ENCODE results near the gene ASPHD1. TPM values are rescaled to one million over a fixed set of nuclear protein-coding genes. Genes with fewer than 3 reads are reported as not detected.

ASPHD1 gene
- total RNA-seq, 1 experiment from 2014 or later = 24.4 TPM

DNA sequence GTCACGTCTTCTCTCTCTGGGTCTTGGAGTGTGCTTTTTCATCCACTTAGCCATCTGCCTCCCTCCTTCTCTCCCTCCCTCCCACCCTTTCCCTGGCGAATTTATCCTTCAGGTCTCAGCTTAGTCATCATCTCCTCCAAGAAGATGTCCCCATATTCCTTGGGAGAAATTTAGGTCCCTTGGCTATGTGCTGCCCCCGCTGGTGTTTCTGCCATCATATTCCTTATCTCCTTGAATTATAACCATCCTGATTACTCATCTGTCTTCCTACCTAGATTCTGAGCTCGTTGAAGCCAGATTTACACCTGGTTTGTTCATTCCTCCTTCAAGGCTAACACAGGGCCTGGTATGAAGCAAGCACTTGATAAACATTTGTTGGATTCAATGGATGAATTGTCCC is 5.9 kb upstream of the ASPHD1 start:
- Histone ChIP-seq H3K4me3 (ENCODE audit: insufficient read depth, low read depth, low read length) (no peak overlapping the region), H3K36me3 (replicated peaks; ENCODE audit: control insufficient read depth, insufficient read depth, low read length) (peaks cover 1% of the 10 kb centered on the region), H3K27me3 (ENCODE audit: control insufficient read depth, insufficient read depth, low read length) (no peaks in the 10 kb centered on the region)
- no peak for DNase-seq

DNA sequence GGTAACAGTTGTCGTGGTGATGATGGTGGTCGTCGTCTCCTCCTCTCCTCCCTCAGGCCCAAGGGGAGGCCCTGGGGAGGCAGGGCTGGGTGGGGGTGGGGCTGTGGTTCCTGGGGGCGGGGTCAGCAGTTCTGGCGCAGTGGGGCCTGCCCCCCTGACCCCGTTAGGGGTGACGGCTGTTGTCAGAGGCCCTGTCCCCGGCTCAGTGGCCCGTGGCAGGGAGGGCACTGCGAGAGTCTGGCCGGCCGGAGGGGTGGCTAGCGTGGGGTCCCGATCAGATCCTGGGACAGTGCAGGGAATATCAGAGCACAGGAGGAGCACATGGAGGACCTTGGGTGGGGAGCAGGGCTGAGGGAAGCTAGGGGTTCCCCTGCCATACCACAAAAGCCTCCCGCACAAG is 3.4 kb upstream of the ASPHD1 start:
- Histone ChIP-seq H3K27me3 (ENCODE audit: control insufficient read depth, insufficient read depth, low read length) (no peaks in the 10 kb centered on the region; the same call in 1 of the 2 replicates), H3K36me3 (replicated peaks; ENCODE audit: control insufficient read depth, insufficient read depth, low read length) (peaks cover 1% of the 10 kb centered on the region), H3K4me3 (ENCODE audit: insufficient read depth, low read depth, low read length) (no peak overlapping the region)
- DNase-seq = peak; percentile 61

DNA sequence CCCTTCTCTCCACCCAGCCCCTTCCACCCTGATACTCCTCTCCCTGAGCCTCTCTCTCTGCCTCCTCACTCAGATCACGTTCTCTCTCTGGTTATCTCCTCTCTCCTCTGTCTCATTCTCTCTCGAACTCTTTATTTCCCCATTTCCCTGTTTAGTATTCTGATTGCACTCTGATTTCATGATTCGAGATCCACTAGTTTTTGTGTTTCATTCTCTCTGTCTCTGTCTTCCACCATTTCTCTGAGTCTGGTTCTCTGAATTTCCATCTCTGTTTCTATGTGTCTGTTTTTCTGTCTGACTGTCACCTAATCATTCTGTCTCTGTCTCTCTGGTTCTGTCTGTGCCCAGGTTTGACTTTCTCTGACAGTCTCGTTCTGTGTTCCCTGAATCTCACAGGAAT is 3.0 kb upstream of the ASPHD1 start:
- no peak for DNase-seq
- Histone ChIP-seq H3K36me3 (replicated peaks; ENCODE audit: control insufficient read depth, insufficient read depth, low read length) (peaks cover 1% of the 10 kb centered on the region), H3K4me3 (ENCODE audit: insufficient read depth, low read depth, low read length) (no peak overlapping the region), H3K27me3 (ENCODE audit: control insufficient read depth, insufficient read depth, low read length) (no peaks in the 10 kb centered on the region; the same call in 1 of the 2 replicates)

DNA sequence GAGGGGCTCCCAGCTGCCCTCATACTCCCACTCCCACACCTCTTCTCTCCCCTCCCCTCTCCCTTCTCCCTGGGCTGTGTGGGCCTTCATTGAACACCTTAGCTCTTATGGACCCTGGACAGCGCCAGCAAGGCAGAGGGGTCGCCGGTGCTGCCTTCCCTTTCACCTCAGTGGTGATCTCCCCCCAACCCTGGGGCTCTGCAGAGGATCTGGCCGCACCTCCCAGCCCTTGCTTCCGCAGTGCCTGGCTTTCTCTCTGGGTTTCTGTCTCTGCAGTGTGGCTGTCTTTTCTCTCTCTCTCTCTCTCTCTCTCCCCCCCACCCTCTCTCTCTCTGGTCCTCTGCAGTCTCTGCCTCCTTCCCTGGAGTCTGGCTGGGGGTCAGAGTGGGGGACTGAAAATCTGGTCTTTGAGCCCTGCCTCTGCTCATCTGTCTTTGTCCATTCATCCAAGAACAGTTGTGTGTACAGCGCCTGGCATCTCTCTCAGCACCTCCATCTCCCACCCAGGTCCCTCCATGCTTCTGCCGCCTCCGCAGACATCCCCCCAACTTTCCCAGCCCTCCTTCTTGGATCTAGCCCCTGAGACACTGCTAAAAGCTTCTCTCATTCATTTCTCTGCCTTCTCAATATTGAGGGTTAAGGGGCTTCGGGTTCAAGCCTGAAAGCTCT is 2.0 kb upstream of the ASPHD1 start:
- peak overlapping the region; percentile 80 for H3K4me3 ChIP-seq (ENCODE audit: insufficient read depth, low read depth, low read length)
- peak; percentile 71 for DNase-seq
- H3K27me3 ChIP-seq (ENCODE audit: control insufficient read depth, insufficient read depth, low read length) = no peaks in the 10 kb centered on the region; the same call in 1 of the 2 replicates
- peaks cover 1% of the 10 kb centered on the region for H3K36me3 ChIP-seq (replicated peaks; ENCODE audit: control insufficient read depth, insufficient read depth, low read length)

DNA sequence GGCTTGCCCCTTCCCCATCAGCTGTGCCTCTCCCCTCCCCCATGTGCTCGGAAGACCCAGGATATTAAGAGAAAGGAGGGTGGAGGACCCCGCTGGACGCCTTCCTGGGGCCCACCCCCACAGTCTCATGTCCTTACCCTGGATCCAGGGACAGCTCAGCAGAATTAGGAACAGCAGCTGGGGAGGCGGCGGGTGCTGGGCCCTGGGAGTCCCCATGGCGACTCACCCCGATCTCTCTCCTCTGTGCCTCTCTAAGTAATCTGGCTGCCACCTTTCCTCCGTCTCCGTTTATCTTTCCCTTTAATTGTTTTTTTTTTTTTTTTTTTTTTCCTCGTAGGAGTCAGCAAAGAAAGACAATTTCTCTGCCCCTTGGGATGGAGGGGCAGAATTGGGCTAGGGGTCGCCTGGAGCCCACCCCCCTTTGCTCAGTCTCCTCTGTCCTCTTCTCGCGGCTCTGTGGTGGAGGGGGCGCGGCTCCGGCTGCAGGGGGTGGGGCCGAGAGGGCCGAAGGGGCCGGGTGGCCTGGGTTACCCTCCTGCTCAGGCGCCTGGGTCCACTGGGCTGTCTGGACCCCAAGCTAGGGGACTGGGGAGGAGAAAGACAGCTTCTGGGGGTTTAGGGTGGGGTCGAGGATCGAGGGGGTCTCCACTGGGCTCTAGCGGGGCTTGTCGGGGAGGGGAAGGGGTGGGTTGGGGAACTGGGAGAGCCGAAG is 1.3 kb upstream of the ASPHD1 start:
- Histone ChIP-seq H3K36me3 (replicated peaks; ENCODE audit: control insufficient read depth, insufficient read depth, low read length) (peaks cover 6% of the 10 kb centered on the region), H3K27me3 (ENCODE audit: control insufficient read depth, insufficient read depth, low read length) (no peaks in the 10 kb centered on the region; the same call in 1 of the 2 replicates), H3K4me3 (ENCODE audit: insufficient read depth, low read depth, low read length) (peak overlapping the region; percentile 80)
- peak; percentile 96 for DNase-seq

DNA sequence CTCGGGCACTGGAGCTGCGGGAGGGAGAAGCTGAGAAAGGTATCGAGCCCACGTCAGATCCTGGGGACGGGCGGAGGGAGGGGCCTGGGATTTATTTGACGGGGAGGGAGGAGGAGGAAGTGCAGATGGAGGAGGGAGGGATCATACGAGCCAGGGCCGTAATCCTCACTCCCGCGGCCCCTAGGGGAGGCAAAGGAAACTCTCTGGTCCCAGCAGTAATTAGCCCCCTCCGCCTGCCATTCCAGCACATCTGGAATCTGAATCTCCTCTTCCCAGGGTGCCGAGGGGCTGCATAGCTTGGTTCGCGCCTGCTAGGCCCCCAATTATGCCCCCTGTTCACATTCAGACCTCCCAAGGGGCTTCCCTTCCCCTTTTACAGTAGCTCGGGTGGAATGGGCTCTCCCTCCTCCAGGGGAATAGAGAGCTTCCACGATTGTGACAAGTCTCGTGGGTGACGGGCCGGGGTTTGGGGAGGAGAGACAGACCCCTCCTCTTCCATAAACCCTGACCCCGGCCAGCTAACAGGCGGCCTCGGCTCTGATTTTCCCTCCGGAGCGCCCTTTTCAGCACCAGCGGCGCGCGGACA is 679 bp upstream of the ASPHD1 start, which contains the start of gene SEZ6L2:
SEZ6L2 (minus strand) TSS at position 35 of the 586 bp plus-strand sequence. CDS start 531 bp downstream, outside the sequence.
- Histone ChIP-seq H3K4me3 (ENCODE audit: insufficient read depth, low read depth, low read length) (peak within 1 kb of the TSS; percentile 80), H3K27me3 (ENCODE audit: control insufficient read depth, insufficient read depth, low read length) (no peaks in the 10 kb centered on the region; the same call in 1 of the 2 replicates), H3K36me3 (replicated peaks; ENCODE audit: control insufficient read depth, insufficient read depth, low read length) (peaks cover 6% of the 10 kb centered on the region)
- peak; percentile 97 for DNase-seq

DNA sequence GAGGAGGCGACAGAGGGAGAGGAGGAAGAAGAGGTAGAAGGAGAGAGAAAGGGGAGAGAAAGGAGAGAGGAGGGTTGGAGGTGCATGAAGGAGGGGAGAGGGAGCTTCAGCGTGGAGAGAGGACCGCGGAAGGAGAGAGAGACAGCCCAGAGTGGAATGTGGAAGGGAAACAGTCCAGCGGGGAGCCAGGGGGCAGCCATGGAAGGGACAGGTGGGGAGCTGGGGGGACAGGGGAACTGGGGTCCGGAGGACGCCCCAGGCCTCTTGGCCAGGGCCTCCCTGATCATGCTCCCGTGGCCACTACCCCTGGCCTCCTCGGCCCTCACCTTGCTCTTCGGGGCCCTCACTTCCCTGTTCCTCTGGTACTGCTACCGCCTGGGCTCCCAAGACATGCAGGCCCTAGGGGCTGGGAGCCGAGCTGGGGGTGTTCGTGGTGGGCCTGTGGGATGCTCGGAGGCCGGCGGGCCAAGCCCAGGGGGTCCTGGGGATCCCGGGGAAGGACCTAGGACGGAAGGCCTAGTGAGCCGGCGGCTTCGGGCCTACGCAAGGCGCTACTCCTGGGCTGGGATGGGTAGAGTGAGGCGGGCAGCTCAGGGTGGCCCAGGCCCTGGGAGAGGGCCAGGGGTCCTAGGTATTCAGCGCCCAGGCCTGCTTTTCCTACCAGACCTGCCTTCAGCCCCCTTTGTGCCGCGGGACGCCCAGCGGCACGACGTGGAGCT is 759 bp downstream of the ASPHD1 start:
- H3K4me3 ChIP-seq (ENCODE audit: insufficient read depth, low read depth, low read length) = peak overlapping the region; percentile 80
- DNase-seq = peak; percentile 76
- H3K36me3 ChIP-seq (replicated peaks; ENCODE audit: control insufficient read depth, insufficient read depth, low read length) = peaks cover 8% of the 10 kb centered on the region
- H3K27me3 ChIP-seq (ENCODE audit: control insufficient read depth, insufficient read depth, low read length) = no peaks in the 10 kb centered on the region; the same call in 1 of the 2 replicates

DNA sequence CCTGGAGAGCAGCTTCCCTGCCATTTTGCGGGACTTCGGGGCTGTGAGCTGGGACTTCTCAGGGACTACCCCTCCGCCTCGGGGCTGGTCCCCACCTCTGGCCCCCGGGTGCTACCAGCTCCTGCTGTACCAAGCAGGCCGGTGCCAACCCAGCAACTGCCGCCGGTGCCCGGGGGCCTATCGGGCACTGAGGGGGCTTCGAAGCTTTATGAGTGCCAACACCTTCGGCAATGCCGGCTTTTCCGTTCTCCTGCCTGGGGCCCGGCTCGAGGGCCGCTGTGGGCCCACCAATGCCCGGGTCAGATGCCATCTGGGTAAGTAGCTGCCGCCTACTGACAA is 1.3 kb downstream of the ASPHD1 start:
- no peaks in the 10 kb centered on the region; the same call in 1 of the 2 replicates for H3K27me3 ChIP-seq (ENCODE audit: control insufficient read depth, insufficient read depth, low read length)
- no peak for DNase-seq
- H3K36me3 ChIP-seq (replicated peaks; ENCODE audit: control insufficient read depth, insufficient read depth, low read length) = peaks cover 8% of the 10 kb centered on the region
- peak overlapping the region; percentile 80 for H3K4me3 ChIP-seq (ENCODE audit: insufficient read depth, low read depth, low read length)

DNA sequence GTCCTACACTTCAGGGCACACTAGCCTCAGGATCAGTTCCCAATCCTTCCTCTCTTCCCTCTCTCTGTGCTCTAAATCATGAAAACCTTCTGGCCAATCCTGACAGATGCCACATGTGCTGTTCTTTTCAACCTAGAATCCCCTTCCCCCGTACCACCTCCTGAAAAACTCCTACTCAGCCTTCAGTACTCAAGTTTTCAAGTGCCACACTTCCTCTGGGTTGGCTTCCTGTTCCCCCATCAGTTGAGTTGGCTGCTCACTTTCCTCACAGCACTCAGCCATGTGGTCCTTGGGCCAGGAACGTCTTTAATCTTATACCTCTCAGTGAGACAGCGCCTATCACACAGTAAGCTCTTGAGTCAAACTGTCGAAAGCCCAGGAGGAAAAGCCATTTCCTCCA is 3.3 kb downstream of the ASPHD1 start:
- DNase-seq = no peak
- peaks cover 8% of the 10 kb centered on the region for H3K36me3 ChIP-seq (replicated peaks; ENCODE audit: control insufficient read depth, insufficient read depth, low read length)
- no peaks in the 10 kb centered on the region; the same call in 1 of the 2 replicates for H3K27me3 ChIP-seq (ENCODE audit: control insufficient read depth, insufficient read depth, low read length)
- no peak overlapping the region for H3K4me3 ChIP-seq (ENCODE audit: insufficient read depth, low read depth, low read length)

DNA sequence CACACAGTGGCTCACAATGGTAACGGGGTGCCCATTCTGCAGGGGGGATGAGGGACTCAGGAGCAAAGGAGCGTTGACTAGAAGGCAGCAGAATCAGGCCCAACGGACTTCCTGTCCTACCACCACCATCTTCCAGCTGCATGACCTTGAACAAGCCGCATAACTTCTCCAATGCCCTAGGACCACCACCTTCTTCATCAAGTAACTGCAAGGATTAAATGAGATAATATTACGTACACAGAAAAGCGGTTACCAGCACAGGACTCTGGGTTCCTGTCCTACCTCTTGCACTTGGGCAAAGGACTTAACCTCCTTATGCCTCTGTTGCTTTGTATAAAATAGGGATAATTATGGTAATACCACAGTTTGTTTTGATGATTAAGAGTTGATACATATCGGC is 4.7 kb downstream of the ASPHD1 start:
- no peaks in the 10 kb centered on the region; the same call in 1 of the 2 replicates for H3K27me3 ChIP-seq (ENCODE audit: control insufficient read depth, insufficient read depth, low read length)
- no peak for DNase-seq

DNA sequence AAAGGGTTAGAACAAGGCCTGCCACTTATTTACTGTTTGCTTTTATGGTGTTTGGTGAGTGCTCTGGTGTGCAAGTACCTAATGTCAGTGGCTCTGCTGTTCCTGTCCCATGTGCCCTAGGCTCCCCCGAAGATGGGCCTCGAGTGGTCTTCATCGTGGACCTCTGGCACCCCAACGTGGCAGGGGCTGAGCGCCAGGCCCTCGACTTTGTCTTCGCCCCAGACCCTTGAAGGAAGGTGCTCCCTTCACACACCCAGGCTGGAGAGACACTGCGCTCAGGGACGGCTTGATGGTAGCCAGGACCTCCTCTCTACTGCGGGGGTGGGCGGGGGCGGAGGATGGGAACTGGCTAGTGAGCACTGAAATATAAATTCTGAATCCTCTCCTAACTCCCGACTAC is 5.4 kb downstream of the ASPHD1 start:
- DNase-seq = no peak
- no peak overlapping the region for H3K4me3 ChIP-seq (ENCODE audit: insufficient read depth, low read depth, low read length)
- peaks cover 8% of the 10 kb centered on the region for H3K36me3 ChIP-seq (replicated peaks; ENCODE audit: control insufficient read depth, insufficient read depth, low read length)
- no peaks in the 10 kb centered on the region; the same call in 1 of the 2 replicates for H3K27me3 ChIP-seq (ENCODE audit: control insufficient read depth, insufficient read depth, low read length)

More for the DNA sequence above, 4.7 kb downstream of the ASPHD1 start:
- Histone ChIP-seq H3K4me3 (ENCODE audit: insufficient read depth, low read depth, low read length) (no peak overlapping the region), H3K36me3 (replicated peaks; ENCODE audit: control insufficient read depth, insufficient read depth, low read length) (peaks cover 8% of the 10 kb centered on the region)

DNA sequence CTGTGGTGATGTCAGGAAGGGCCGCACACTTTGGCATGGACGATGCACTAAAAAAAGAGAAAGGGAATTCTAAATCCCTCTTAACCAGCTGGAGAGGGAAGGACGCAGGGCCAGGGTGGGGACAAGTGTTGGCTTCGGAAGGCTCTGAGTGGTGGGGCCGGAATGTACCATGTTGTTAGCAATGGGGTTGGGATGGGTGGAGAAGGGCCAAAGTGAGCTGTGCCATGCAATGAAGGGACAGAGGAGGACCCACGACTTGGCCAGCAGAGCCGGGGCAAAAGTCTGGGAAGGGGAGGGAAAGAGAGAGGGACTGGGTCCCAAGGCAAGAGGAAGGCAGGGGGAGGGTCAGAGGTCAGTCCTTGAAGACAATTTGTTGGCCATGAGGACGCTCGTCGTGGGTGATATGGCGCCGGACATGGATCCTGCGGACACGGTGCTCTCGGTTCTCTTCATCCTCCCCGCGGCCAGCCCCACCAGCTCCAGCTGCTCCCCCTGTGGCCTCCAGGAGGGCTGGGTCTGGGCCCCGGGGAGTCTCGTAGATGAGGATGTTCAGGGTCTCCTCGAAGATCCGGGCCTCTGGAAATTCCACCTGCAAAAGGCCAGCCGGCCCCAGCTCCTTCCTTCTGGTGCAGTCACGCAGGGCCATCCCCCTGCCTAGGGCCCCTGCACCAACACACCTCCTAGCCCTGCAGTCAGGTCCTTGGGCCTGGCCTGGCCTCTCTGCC is 6.4 kb downstream of the ASPHD1 start:
- DNase-seq = peak; percentile 55
- H3K4me3 ChIP-seq (ENCODE audit: insufficient read depth, low read depth, low read length) = no peak overlapping the region

DNA sequence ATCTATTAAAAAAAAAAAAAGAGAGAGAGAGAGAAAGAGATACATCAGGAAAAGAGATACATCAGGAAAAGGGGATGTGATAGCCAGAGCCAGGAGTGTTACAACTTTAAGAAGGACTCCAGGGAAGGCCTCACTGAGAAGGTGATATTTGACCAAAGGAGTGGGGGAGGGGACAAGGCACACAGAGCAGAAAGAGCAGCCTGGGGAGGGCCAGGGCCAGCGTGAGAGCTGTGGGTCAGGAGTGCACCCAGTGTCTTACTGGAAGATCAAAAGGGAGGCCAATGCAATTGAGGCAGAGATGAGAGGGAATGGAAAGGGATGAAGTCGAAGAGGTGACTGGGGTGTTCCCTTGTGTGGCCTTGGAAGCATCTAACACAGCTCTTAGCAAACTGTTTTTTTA is 7.7 kb downstream of the ASPHD1 start:
- H3K4me3 ChIP-seq (ENCODE audit: insufficient read depth, low read depth, low read length) = no peak overlapping the region
- DNase-seq = no peak
- no peaks in the 10 kb centered on the region for H3K27me3 ChIP-seq (ENCODE audit: control insufficient read depth, insufficient read depth, low read length)
- H3K36me3 ChIP-seq (replicated peaks; ENCODE audit: control insufficient read depth, insufficient read depth, low read length) = peaks cover 8% of the 10 kb centered on the region

More for the DNA sequence above, 6.4 kb downstream of the ASPHD1 start:
- H3K36me3 ChIP-seq (replicated peaks; ENCODE audit: control insufficient read depth, insufficient read depth, low read length) = peaks cover 8% of the 10 kb centered on the region
- H3K27me3 ChIP-seq (ENCODE audit: control insufficient read depth, insufficient read depth, low read length) = no peaks in the 10 kb centered on the region; the same call in 1 of the 2 replicates

Measured in H7 (cell line).